Heart right ventricle (tissue), 16 donors: ENCODE measurements around the gene GALNT16. TPM values are rescaled to one million over a fixed set of nuclear protein-coding genes. Genes with fewer than 3 reads are reported as not detected.

Experiments used
- ATAC-seq, 8 donors: fragments of 200-7000 bp; cut with Tn5 transposase; one replicate each; pipeline ENCODE4 v1.9.1; 2020; ENCODE audit warnings: mild to moderate bottlenecking in 8 of 8, moderate library complexity in 8 of 8, moderate number of reproducible peaks in 1 of 8
- DNase-seq, 2 donors: peaks; one replicate each; pipeline ENCODE4 v3.0.0-alpha.2; 2020
- H3K27ac ChIP-seq, 10 donors: fragments of 200-600 bp; sonication (generic) in 2 of 10; one replicate each; pipeline versions ENCODE4 v1.5.0 to v1.8.0; 2020 to 2022; ENCODE audit warnings: mild to moderate bottlenecking in 3 of 10
- H3K27me3 ChIP-seq, 7 donors: fragments of 200-600 bp; one replicate each; pipeline ENCODE4 v1.8.0; 2021 to 2022; ENCODE audit warnings: mild to moderate bottlenecking in 2 of 7
- H3K36me3 ChIP-seq, 9 donors: fragments of 200-600 bp; sonication (generic) in 1 of 9; one replicate each; pipeline versions ENCODE4 v1.5.0 to v1.8.0; 2020 to 2022; ENCODE audit warnings: mild to moderate bottlenecking in 2 of 9
- H3K4me1 ChIP-seq, 9 donors: fragments of 200-600 bp; sonication (generic) in 1 of 9; one replicate each; pipeline versions ENCODE4 v1.5.0 to v1.8.0; 2020 to 2022; ENCODE audit warnings: mild to moderate bottlenecking in 4 of 9
- H3K4me3 ChIP-seq, 10 donors: fragments of 200-600 bp; sonication (generic) in 2 of 10; one replicate each; pipeline versions ENCODE4 v1.5.0 to v1.8.0; 2020 to 2022; ENCODE audit warnings: mild to moderate bottlenecking in 7 of 10, moderate library complexity in 2 of 10
- H3K9me3 ChIP-seq, 11 donors: fragments of 200-600 bp in 10 of 11; sonication (generic) in 2 of 11; one replicate each; pipeline versions ENCODE4 v1.5.0 to v1.8.0; 2013 to 2022; ENCODE audit warnings: mild to moderate bottlenecking in 2 of 11, control low read depth in 1 of 11, moderate library complexity in 1 of 11
- WGBS, 2 donors: extraction: QIAGEN DNeasy Blood & Tissue Kit; methylation state at CpG; one replicate each; pipeline ENCODE4 v1.1.7; 2013; ENCODE audit warnings: inconsistent platforms in 1 of 2; 5-methylcytosine and 5-hydroxymethylcytosine counted together
- intact Hi-C, 10 donors: fragments of 100-400 bp; cut with DNase I; formaldehyde crosslinking; loops; one replicate each; pipeline versions ENCODE4 v1.11.1 to v1.14.2; 2022
- polyA plus RNA-seq, 2 donors: library from polyadenylated mRNA; stranded (reverse); fragments of 200-250 nt; gene quantifications; one replicate each; pipeline ENCODE4 v1.2.3, GENCODE V29; 2013
- total RNA-seq, 10 donors: library from RNA; stranded (reverse); fragmentation: NEBNext Ultra II Directional in 3 of 10; extraction: Animal tissue kit (Norgen Biotek cat#: 25700) in 3 of 10; gene quantifications; one replicate each; pipeline versions ENCODE4 v1.2.1 to v1.2.4, GENCODE V29; 2021 to 2023
- TF ChIP-seq, protein P1 (sequence below), 9 donors: fragments of 200-600 bp; sonication (generic) in 2 of 9; IDR thresholded peaks; one replicate each; pipeline versions ENCODE4 v1.5.0 to v1.8.0; 2021 to 2022; ENCODE audit warnings: antibody characterized with exemption in 9 of 9, mild to moderate bottlenecking in 5 of 9, moderate library complexity in 1 of 9
- donor health status: Arrhythmogenic right ventricular cardiomyopathy.
- donor health status: ischemic (EF 13 %, LVEDD 7.1; RV severe dilation, severe dysfunction).
- donor health status: healthy with polysubstance abuse.
- donor health status: DM: no; HTN: yes; CAD: no.
- donor health status: DM: no; HTN: no; CAD: no.
- donor health status: ischemic (EF 25% LVEDD 6.9; RV normal size, moderate dysfunction).
- donor health status: ischemic (EF 25% LVEDD 5.7; RV mildly dilated, moderate dysfunction).
- donor health status: healthy.
- donor health status: DM: yes; HTN: yes; CAD: no.
- donor health status: Ischemic cardiomyopathy.
- donor health status: ischemic (EF 35%, LVEDD 5.7; RV mildly dilated, moderate dysfunction).
- donor health status: nonischemic (EF 11% LVEDD 7.7; RV severe dilation, severe dysfunction).
- donor health status: DM: yes; HTN: yes; CAD: no.
- donor health status: PGD.
- donor health status: ischemic (EF 29% LVEDD 5.4; RV normal size, mild dysfunction).
- donor health status: nonischemic (EF 23%, LVEDD 6.1; RV moderate dilation, normal function).

The GALNT16 gene
- total and polyA plus RNA-seq, 12 donors, result 9.6 to 106 (median 68.3) TPM

DNA sequence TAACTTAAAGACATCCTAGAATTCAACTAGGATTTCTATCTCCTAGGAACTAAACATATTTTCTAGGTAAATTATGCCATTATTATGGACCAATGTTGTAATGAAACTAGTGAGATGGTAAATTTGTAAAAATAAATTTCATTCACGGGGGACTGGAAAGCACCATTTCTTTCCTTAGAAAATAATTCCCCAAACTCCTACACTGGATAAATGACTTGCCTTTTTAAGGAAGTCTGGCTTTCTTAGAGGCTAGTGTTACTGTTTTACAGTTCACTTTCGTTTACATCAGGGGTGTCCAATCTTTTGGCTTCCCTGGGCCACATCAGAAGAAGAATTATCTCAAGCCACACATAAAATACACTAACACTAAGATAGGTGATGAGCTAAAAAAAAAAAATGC, 141.9 kb downstream of the GALNT16 start:
- WGBS, 2 donors, result 83 to 85% methylated on average over 2 of the region's 2 CpGs
- Histone ChIP-seq H3K9me3 (no peaks in the 10 kb centered on the region), H3K27me3 (no peaks in the 10 kb centered on the region), H3K27ac (no peak overlapping the region), H3K36me3 (peaks cover 0 to 11% (median 0%) of the 10 kb centered on the region in 9 donors), H3K4me3 (no peak overlapping the region), H3K4me1 (peaks cover 17 to 44% (median 39%) of the 10 kb centered on the region in 9 donors)
- no peak for ATAC-seq
- TF ChIP-seq, protein P1, sequence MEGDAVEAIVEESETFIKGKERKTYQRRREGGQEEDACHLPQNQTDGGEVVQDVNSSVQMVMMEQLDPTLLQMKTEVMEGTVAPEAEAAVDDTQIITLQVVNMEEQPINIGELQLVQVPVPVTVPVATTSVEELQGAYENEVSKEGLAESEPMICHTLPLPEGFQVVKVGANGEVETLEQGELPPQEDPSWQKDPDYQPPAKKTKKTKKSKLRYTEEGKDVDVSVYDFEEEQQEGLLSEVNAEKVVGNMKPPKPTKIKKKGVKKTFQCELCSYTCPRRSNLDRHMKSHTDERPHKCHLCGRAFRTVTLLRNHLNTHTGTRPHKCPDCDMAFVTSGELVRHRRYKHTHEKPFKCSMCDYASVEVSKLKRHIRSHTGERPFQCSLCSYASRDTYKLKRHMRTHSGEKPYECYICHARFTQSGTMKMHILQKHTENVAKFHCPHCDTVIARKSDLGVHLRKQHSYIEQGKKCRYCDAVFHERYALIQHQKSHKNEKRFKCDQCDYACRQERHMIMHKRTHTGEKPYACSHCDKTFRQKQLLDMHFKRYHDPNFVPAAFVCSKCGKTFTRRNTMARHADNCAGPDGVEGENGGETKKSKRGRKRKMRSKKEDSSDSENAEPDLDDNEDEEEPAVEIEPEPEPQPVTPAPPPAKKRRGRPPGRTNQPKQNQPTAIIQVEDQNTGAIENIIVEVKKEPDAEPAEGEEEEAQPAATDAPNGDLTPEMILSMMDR (IDR thresholded peaks at IDR 0.05), result no peak
- DNase-seq, result no peak
- intact Hi-C loops, result no loop called here

DNA sequence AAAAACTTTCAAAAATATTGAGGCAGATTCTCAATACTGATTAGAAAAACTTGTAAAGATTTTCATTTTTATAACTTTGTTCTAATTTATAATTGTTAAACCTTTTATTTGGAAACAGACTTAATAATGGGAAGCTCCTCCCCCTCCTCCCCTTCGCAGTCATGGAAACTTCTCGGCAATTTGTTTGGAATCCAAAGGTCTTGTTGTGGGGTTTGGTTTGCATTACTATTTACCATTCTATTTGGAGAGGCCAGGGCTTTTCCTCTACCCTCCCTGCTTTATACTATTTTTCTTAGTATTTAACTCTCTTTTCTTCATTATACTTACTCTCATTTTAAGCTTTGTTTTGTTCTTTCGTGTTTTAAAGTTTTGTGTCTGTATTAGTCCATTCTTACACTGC, 144.5 kb downstream of the GALNT16 start:
- H3K36me3 ChIP-seq, result peaks cover 0 to 11% (median 0%) of the 10 kb centered on the region in 9 donors
- DNase-seq, result no peak
- ATAC-seq, result no peak
- TF ChIP-seq, protein P1 (IDR thresholded peaks at IDR 0.05), result no peak
- H3K4me1 ChIP-seq, result peaks cover 9 to 30% (median 26%) of the 10 kb centered on the region in 9 donors
- H3K27ac ChIP-seq, result no peak overlapping the region
- no peaks in the 10 kb centered on the region for H3K27me3 ChIP-seq
- WGBS, 2 donors, result 95 to 96% methylated on average over 3 of the region's 3 CpGs
- no peaks in the 10 kb centered on the region for H3K9me3 ChIP-seq
- intact Hi-C loops, result no loop called here
- no peak overlapping the region for H3K4me3 ChIP-seq

DNA sequence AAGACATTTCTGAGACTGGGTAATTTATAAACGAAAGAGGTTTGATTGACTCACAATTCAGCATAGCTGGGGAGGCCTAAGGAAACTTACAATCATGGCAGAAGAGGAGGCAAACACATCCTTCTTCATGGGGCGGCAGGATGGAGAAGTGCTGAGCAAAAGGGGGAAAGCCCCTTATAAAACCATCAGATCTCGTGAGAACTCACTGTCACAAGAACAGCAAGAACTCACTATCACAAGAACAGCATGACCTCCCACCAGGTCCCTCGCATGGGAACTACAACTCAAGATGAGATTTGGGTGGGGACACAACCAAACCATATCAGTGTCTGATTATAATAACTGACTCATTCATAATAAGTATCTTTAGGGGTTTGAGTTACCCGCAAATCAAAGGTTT, 144.9 kb downstream of the GALNT16 start:
- H3K36me3 ChIP-seq, result peaks cover 0 to 11% (median 0%) of the 10 kb centered on the region in 9 donors
- H3K9me3 ChIP-seq, result no peaks in the 10 kb centered on the region
- TF ChIP-seq, protein P1 (IDR thresholded peaks at IDR 0.05), result no peak
- intact Hi-C loops, result no loop called here
- no peak for DNase-seq
- H3K4me1 ChIP-seq, result peaks cover 6 to 26% (median 22%) of the 10 kb centered on the region in 9 donors
- no peak overlapping the region for H3K4me3 ChIP-seq
- 91 to 93% methylated on average over 5 of the region's 5 CpGs for WGBS, 2 donors
- ATAC-seq, result no peak
- H3K27me3 ChIP-seq, result no peaks in the 10 kb centered on the region
- no peak overlapping the region for H3K27ac ChIP-seq

DNA sequence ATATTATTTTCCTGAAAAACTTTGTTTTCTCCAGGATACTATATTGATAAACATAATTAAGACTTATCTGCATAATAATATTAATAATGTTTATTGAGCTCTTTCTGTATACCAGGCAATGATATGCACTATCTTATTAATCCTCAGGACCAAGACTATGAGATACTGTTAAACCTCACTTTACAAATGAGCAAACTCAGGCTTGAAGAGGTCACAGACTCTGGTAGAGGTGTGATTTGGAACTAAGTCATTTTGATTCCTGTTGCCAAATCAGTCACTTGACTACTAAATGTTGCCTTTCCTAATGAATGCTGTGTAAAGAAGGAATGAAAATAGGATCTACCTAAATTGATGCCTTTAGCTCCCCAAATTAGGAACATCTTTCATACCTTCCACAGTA, 145.8 kb downstream of the GALNT16 start:
- Histone ChIP-seq H3K27me3 (no peaks in the 10 kb centered on the region), H3K9me3 (no peaks in the 10 kb centered on the region), H3K27ac (no peak overlapping the region), H3K36me3 (peaks cover 0 to 11% (median 0%) of the 10 kb centered on the region in 9 donors), H3K4me3 (no peak overlapping the region), H3K4me1 (peaks cover 0 to 20% (median 14%) of the 10 kb centered on the region in 9 donors)
- TF ChIP-seq, protein P1 (IDR thresholded peaks at IDR 0.05), result no peak
- DNase-seq (no peak), ATAC-seq (no peak)
- intact Hi-C loops, result no loop called here

Other genes with a start within 250 kb of the GALNT16 start
- 10 to 100 TPM; 49.3 to 63.1 (median 58.7) TPM for gene DCAF5, start 107.0 kb upstream of the GALNT16 start, total RNA-seq
- 10 to 100 TPM; 14.1 to 18.2 TPM for gene DCAF5, start 107.0 kb upstream of the GALNT16 start, polyA plus RNA-seq
- 10 to 100 TPM; 13.9 to 22.4 (median 16.3) TPM for gene EXD2, start 68.7 kb upstream of the GALNT16 start, total RNA-seq
- 1 to 10 TPM; 9.8 TPM for gene EXD2, start 68.7 kb upstream of the GALNT16 start, polyA plus RNA-seq
- gene ERH, start 138.1 kb downstream of the GALNT16 start, total RNA-seq, result 100 to 1,000 TPM; 102 to 151 (median 130) TPM
- 100 to 1,000 TPM; 123 to 142 TPM for gene ERH, start 138.1 kb downstream of the GALNT16 start, polyA plus RNA-seq
- 10 to 100 TPM; 19.3 to 28.3 (median 22.8) TPM for gene SLC39A9, start 138.5 kb downstream of the GALNT16 start, total RNA-seq
- 10 to 100 TPM; 11.1 to 13.2 TPM for gene SLC39A9, start 138.5 kb downstream of the GALNT16 start, polyA plus RNA-seq
- gene PLEKHD1, start 224.6 kb downstream of the GALNT16 start, total RNA-seq, result under 1 TPM in 8 of 10 donors, not detected in 2; 0.05 to 0.23 (median 0.16) TPM
- gene PLEKHD1, start 224.6 kb downstream of the GALNT16 start, polyA plus RNA-seq, result under 1 TPM; 0.01 to 0.15 TPM